Subcutaneous abdominal adipose tissue (tissue), 5 donors: Measurements from ENCODE around the gene UBTF.

ENCODE experiments used
- H3K27ac ChIP-seq: one replicate; pipeline ENCODE4 v1.7.0; 2013; ENCODE audit warnings: low read depth, mild to moderate bottlenecking, inconsistent platforms, low read length, moderate library complexity
- H3K27me3 ChIP-seq, 5 donors: one replicate each; pipeline ENCODE4 v1.7.0; 2013; ENCODE audit warnings: low read length in 5 of 5, inconsistent platforms in 1 of 5; ENCODE audit not compliant: control insufficient read depth in 5 of 5, insufficient read depth in 4 of 5
- H3K36me3 ChIP-seq, 5 donors: one replicate each; pipeline ENCODE4 v1.7.0; 2013; ENCODE audit warnings: low read length in 5 of 5; ENCODE audit not compliant: control insufficient read depth in 5 of 5, insufficient read depth in 5 of 5
- H3K4me1 ChIP-seq, 5 donors: one replicate each; pipeline ENCODE4 v1.7.0; 2013; ENCODE audit warnings: low read length in 5 of 5, mild to moderate bottlenecking in 3 of 5, moderate library complexity in 1 of 5; ENCODE audit not compliant: control insufficient read depth in 5 of 5, insufficient read depth in 5 of 5
- H3K4me3 ChIP-seq, 5 donors: one replicate each; pipeline ENCODE4 v1.7.0; 2013; ENCODE audit warnings: low read length in 5 of 5, low read depth in 1 of 5
- H3K9ac ChIP-seq, 5 donors: one replicate each; pipeline ENCODE4 v1.7.0; 2013; ENCODE audit warnings: low read length in 5 of 5, mild to moderate bottlenecking in 4 of 5, moderate library complexity in 3 of 5
- H3K9me3 ChIP-seq, 5 donors: one replicate each; pipeline ENCODE4 v1.7.0; 2013; ENCODE audit warnings: low read length in 5 of 5; ENCODE audit not compliant: control insufficient read depth in 5 of 5
- donor health status: healthy.
- donor health status: healthy.
- donor health status: healthy.
- donor health status: healthy.
- donor health status: healthy.

UBTF gene

GRCh38 chr17:44188576-44189403 lies 30.7 kb downstream of the UBTF start:
- H3K9ac ChIP-seq, result peak overlapping the region in 2 of 5 donors; percentile 95 to 98
- H3K27ac ChIP-seq, result peak overlapping the region; percentile 93
- H3K4me3 ChIP-seq, result no peak overlapping the region
- peaks cover 0 to 43% (median 34%) of the 10 kb centered on the region in 5 donors for H3K36me3 ChIP-seq
- no peaks in the 10 kb centered on the region for H3K9me3 ChIP-seq
- H3K27me3 ChIP-seq, result no peaks in the 10 kb centered on the region
- peaks cover 3 to 46% (median 38%) of the 10 kb centered on the region in 5 donors for H3K4me1 ChIP-seq

- no peaks in the 10 kb centered on the region for H3K27me3 ChIP-seq
- no peaks in the 10 kb centered on the region for H3K9me3 ChIP-seq
- H3K27ac ChIP-seq, result peak overlapping the region; percentile 93
- peak overlapping the region; percentile 90 to 98 (median 95) for H3K9ac ChIP-seq
- H3K36me3 ChIP-seq, result peaks cover 0 to 36% (median 27%) of the 10 kb centered on the region in 5 donors
- H3K4me3 ChIP-seq, result peak overlapping the region; percentile 81 to 97 (median 95)
- peaks cover 3 to 40% (median 31%) of the 10 kb centered on the region in 5 donors for H3K4me1 ChIP-seq
Observed at GRCh38 chr17:44187131-44187899, 32.2 kb downstream of the UBTF start.

GRCh38 chr17:44186307-44187130 lies 33.0 kb downstream of the UBTF start, which contains the start of gene TMUB2:
Gene TMUB2, plus strand, starts transcription at chr17:44186972. Its CDS starts 737 bp downstream, at chr17:44187709.
- H3K9ac ChIP-seq, result peak within 1 kb of the TSS; percentile 90 to 98 (median 95)
- H3K9me3 ChIP-seq, result no peaks in the 10 kb centered on the region
- peaks cover 0 to 40% (median 32%) of the 10 kb centered on the region in 5 donors for H3K36me3 ChIP-seq
- peak within 1 kb of the TSS; percentile 93 for H3K27ac ChIP-seq
- peak within 1 kb of the TSS; percentile 94 to 98 (median 96) for H3K4me3 ChIP-seq
- no peaks in the 10 kb centered on the region for H3K27me3 ChIP-seq
- H3K4me1 ChIP-seq, result peaks cover 3 to 40% (median 31%) of the 10 kb centered on the region in 5 donors

GRCh38 chr17:44184212-44184810 lies 35.2 kb downstream of the UBTF start:
- Histone ChIP-seq H3K9ac (no peak overlapping the region), H3K9me3 (no peaks in the 10 kb centered on the region), H3K36me3 (peaks cover 0 to 22% (median 17%) of the 10 kb centered on the region in 5 donors), H3K27me3 (no peaks in the 10 kb centered on the region), H3K4me1 (peaks cover 3 to 39% (median 31%) of the 10 kb centered on the region in 5 donors), H3K27ac (no peak overlapping the region), H3K4me3 (no peak overlapping the region)

GRCh38 chr17:44183024-44183423 lies 36.5 kb downstream of the UBTF start:
- peaks cover 0 to 25% (median 11%) of the 10 kb centered on the region in 5 donors for H3K36me3 ChIP-seq
- H3K27ac ChIP-seq, result no peak overlapping the region
- H3K9me3 ChIP-seq, result no peaks in the 10 kb centered on the region
- H3K4me1 ChIP-seq, result peaks cover 3 to 26% (median 22%) of the 10 kb centered on the region in 5 donors
- H3K9ac ChIP-seq, result no peak overlapping the region
- no peak overlapping the region for H3K4me3 ChIP-seq
- H3K27me3 ChIP-seq, result no peaks in the 10 kb centered on the region

- Histone ChIP-seq H3K4me3 (no peak overlapping the region), H3K27ac (no peak overlapping the region), H3K9me3 (no peaks in the 10 kb centered on the region), H3K27me3 (no peaks in the 10 kb centered on the region), H3K36me3 (peaks cover 0 to 49% (median 18%) of the 10 kb centered on the region in 5 donors), H3K4me1 (peaks cover 0 to 3% (median 0%) of the 10 kb centered on the region in 5 donors), H3K9ac (no peak overlapping the region)
Observed at GRCh38 chr17:44178133-44178532, 41.3 kb downstream of the UBTF start.

- Histone ChIP-seq H3K36me3 (peaks cover 0 to 46% (median 18%) of the 10 kb centered on the region in 5 donors), H3K27ac (no peak overlapping the region), H3K9ac (peak overlapping the region in 1 of 5 donors; percentile 43), H3K27me3 (no peaks in the 10 kb centered on the region), H3K9me3 (no peaks in the 10 kb centered on the region), H3K4me1 (peaks cover 0 to 2% (median 0%) of the 10 kb centered on the region in 5 donors), H3K4me3 (no peak overlapping the region)
Observed at GRCh38 chr17:44177640-44178039, 41.8 kb downstream of the UBTF start.

GRCh38 chr17:44176671-44177501 lies 42.6 kb downstream of the UBTF start:
- Histone ChIP-seq H3K9me3 (no peaks in the 10 kb centered on the region), H3K4me3 (no peak overlapping the region), H3K36me3 (peaks cover 0 to 39% (median 13%) of the 10 kb centered on the region in 5 donors), H3K4me1 (no peaks in the 10 kb centered on the region), H3K9ac (peak overlapping the region in 1 of 5 donors; percentile 43), H3K27ac (no peak overlapping the region), H3K27me3 (no peaks in the 10 kb centered on the region)
